Thyroid gland (tissue), 4 donors: ENCODE measurements around the gene HHEX. TPM values are rescaled to one million over a fixed set of nuclear protein-coding genes. Genes with fewer than 3 reads are reported as not detected.

ENCODE experiments used
- DNase-seq, 2 donors: peaks; one replicate each; pipeline ENCODE4 v3.0.0-alpha.2; 2019
- H3K27ac ChIP-seq, 3 donors: fragments of 200-600 bp; sonication (generic); 1 replicate in 2 of 3; 2 replicates in 1 of 3; pipeline ENCODE4 v1.5.1; 2016 to 2019; ENCODE audit warnings: mild to moderate bottlenecking in 1 of 3, moderate library complexity in 1 of 3
- H3K27me3 ChIP-seq: fragments of 200-600 bp; sonication (generic); one replicate; pipeline ENCODE4 v1.5.1; 2019
- H3K36me3 ChIP-seq, 2 donors: fragments of 200-600 bp; sonication (generic); one replicate each; pipeline ENCODE4 v1.5.1; 2016 to 2019
- H3K4me1 ChIP-seq, 2 donors: fragments of 200-600 bp; sonication (generic); one replicate each; pipeline ENCODE4 v1.5.1; 2017 to 2019
- H3K4me3 ChIP-seq, 3 donors: fragments of 200-600 bp; sonication (generic); replicated peaks in 1 of 3; 1 replicate in 2 of 3; 2 replicates in 1 of 3; pipeline ENCODE4 v1.5.1; 2016; ENCODE audit warnings: mild to moderate bottlenecking in 1 of 3
- H3K9me3 ChIP-seq: fragments of 200-600 bp; sonication (generic); one replicate; pipeline ENCODE4 v1.5.1; 2017
- CTCF ChIP-seq, 6 experiments: fragments of 200-600 bp in 3 of 6; fragments of 450-650 bp in 3 of 6; sonication (generic) in 3 of 6; IDR thresholded peaks; one replicate each; pipeline ENCODE4 v1.5.1; 2016 to 2019; ENCODE audit warnings: antibody characterized with exemption in 6 of 6, mild to moderate bottlenecking in 2 of 6, inconsistent platforms in 1 of 6, moderate library complexity in 1 of 6
- POLR2A ChIP-seq, 2 donors: fragments of 450-650 bp; IDR thresholded peaks; one replicate each; pipeline ENCODE4 v1.6.1; 2017; ENCODE audit warnings: antibody characterized with exemption in 2 of 2, mild to moderate bottlenecking in 2 of 2, moderate library complexity in 1 of 2
- WGBS, 2 donors: methylation state at CpG; one replicate each; pipeline ENCODE4 v1.1.5; 2017; 5-methylcytosine and 5-hydroxymethylcytosine counted together
- intact Hi-C: fragments of 100-400 bp; cut with DNase I; formaldehyde crosslinking; loops from one replicate; pipeline ENCODE4 v1.15.1; 2023
- total RNA-seq, 4 donors: library from RNA; depleted of rRNA; stranded (reverse); fragments of >200 nt; gene quantifications; one replicate each; pipeline ENCODE4 v1.2.3, GENCODE V29; 2016

HHEX gene
- total RNA-seq, 4 donors from 2014 or later = 90.9 to 154 (median 122) TPM

- Histone ChIP-seq H3K9me3 (no peaks in the 10 kb centered on the region), H3K36me3 (peaks cover 8 to 22% of the 10 kb centered on the region in 2 donors), H3K27ac (peak overlapping the region; percentile 95 to 99 (median 96)), H3K4me3 (peak overlapping the region in 2 of 3 donors; percentile 57 to 65), H3K27me3 (no peaks in the 10 kb centered on the region), H3K4me1 (peaks cover 0 to 9% of the 10 kb centered on the region in 2 donors)
- intact Hi-C loops = loop anchor here (10.0 kb wide), 2 partner anchors 94 to 196 kb away; partner anchors contain the start of gene KIF11
- DNase-seq = peak; percentile 83 to 88
- 4 to 6% methylated on average over 15 to 25 of the region's 63 CpGs for WGBS, 2 donors
- TF ChIP-seq CTCF (IDR thresholded peaks at IDR 0.05) (peak in 3 of 6 experiments; percentile 2 to 32 (median 5)), POLR2A (IDR thresholded peaks at IDR 0.05) (peak in 1 of 2 donors; percentile 22)
Measured at GRCh38 chr10:92688927-92689662, 660 bp upstream of the HHEX start.

- H3K4me1 ChIP-seq = peaks cover 0 to 16% of the 10 kb centered on the region in 2 donors
- H3K9me3 ChIP-seq = no peaks in the 10 kb centered on the region
- 1 to 2% methylated on average over 21 to 41 of the region's 73 CpGs for whole genome bisulfite sequencing, 2 donors
- intact Hi-C loops = no loop called here
- H3K27me3 ChIP-seq = no peaks in the 10 kb centered on the region
- peaks cover 12 to 22% of the 10 kb centered on the region in 2 donors for H3K36me3 ChIP-seq
- H3K27ac ChIP-seq = peak overlapping the region; percentile 99 to 100 (median 99)
- DNase-seq = peak in 1 of 2 donors; percentile 37
- TF ChIP-seq CTCF (IDR thresholded peaks at IDR 0.05) (no peak), POLR2A (IDR thresholded peaks at IDR 0.05) (no peak)
- peak overlapping the region; percentile 94 to 99 (median 94) for H3K4me3 ChIP-seq
Measured at GRCh38 chr10:92690211-92690914, 608 bp downstream of the HHEX start.

- peak in 1 of 2 donors; percentile 32 for DNase-seq
- TF ChIP-seq POLR2A (IDR thresholded peaks at IDR 0.05) = no peak
- no peak for TF ChIP-seq CTCF (IDR thresholded peaks at IDR 0.05)
- Histone ChIP-seq H3K27ac (peak overlapping the region; percentile 99 to 100 (median 99)), H3K27me3 (no peaks in the 10 kb centered on the region), H3K36me3 (peaks cover 12 to 22% of the 10 kb centered on the region in 2 donors), H3K9me3 (no peaks in the 10 kb centered on the region), H3K4me3 (peak overlapping the region; percentile 94 to 99 (median 94)), H3K4me1 (peaks cover 3 to 22% of the 10 kb centered on the region in 2 donors)
- intact Hi-C loops = no loop called here
- WGBS, 2 donors = 4 to 8% methylated on average over 26 to 30 of the region's 30 CpGs
Measured at GRCh38 chr10:92690915-92691590, 1.3 kb downstream of the HHEX start.

- intact Hi-C loops = no loop called here
- DNase-seq = peak in 1 of 2 donors; percentile 38
- Histone ChIP-seq H3K36me3 (peaks cover 12 to 22% of the 10 kb centered on the region in 2 donors), H3K27me3 (no peaks in the 10 kb centered on the region), H3K27ac (peak overlapping the region; percentile 99 to 100 (median 99)), H3K9me3 (no peaks in the 10 kb centered on the region), H3K4me1 (peaks cover 8 to 28% of the 10 kb centered on the region in 2 donors), H3K4me3 (peak overlapping the region; percentile 94 to 99 (median 94))
- 3 to 11% methylated on average over 27 to 29 of the region's 35 CpGs for WGBS, 2 donors
- TF ChIP-seq POLR2A (IDR thresholded peaks at IDR 0.05) (no peak), CTCF (IDR thresholded peaks at IDR 0.05) (no peak)
Measured at GRCh38 chr10:92691591-92692079, 1.9 kb downstream of the HHEX start.
